Urothelium cell line (cell line): Measurements from ENCODE around the gene OR1K1.

Experiments used
- DNase-seq: peaks from one replicate; pipeline ENCODE4 v3.0.0; 2011; ENCODE audit warnings: low spot score, mixed read lengths
- FAIRE-seq: peaks from 2 replicates; lab custom pipeline; 2011; peaks lifted over from hg19 to GRCh38; lab: Jason Lieb, UNC

OR1K1 gene

DNA sequence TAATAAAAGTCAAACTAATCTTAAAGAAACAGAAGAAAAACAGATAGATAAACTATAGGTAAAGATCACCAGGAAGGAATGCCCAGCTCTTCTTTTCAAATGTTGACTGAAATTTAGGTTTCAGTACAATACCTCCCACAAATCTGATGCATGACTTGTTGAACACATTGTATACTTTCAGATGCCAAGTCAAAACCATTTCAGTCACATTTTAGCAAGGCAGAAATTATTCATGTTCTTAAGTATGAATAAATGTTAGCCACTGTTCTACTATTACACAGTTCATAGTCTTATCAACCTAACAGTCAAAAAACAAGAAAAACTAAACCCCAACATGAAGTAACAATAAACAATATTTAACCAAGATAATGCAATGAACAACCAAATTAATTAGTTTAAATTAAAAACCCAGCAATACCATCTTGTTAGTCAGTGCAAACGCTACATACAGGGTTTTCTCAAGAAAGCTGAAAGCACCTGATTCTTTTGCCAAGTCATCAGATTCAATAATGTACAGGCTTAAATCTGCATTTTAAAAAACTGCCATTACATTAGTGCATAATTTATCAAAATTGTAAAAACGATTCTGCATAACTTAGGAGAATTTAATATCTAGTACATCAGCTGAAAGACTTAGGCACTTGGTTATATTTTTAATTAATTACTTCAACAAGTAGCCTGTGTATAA is 48.5 kb downstream of the OR1K1 start:
- DNase-seq (no peak), FAIRE-seq (no peak)
